ENCODE measurements around the gene AKAP7. TPM values are rescaled to one million over a fixed set of nuclear protein-coding genes. Genes with fewer than 3 reads are reported as not detected.

AKAP7 gene
- total and polyA plus RNA-seq, 5 experiments from 2014 or later, result 13.7 to 20.9 (median 15.6) TPM

DNA sequence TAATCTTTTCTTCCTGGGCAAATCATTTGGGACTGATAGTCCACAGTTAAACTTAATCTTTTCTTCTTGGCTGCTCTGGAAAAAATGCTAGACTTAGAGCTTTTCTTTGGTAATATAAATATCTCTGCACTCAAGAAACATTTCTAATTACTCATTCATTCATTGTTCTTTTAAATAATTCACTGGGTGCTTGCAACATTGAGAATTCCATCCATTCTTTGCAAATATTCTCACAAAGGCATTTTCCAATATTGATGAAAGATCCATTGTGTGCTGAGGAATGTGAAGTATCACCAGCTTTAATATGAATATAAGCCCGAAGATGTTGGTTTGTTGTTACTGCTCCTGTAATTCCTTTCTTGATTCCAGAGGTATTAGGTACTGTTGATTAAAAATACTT, 38.4 kb downstream of the AKAP7 start:
- Mint-ChIP-seq H3K27ac (no peak overlapping the region), H3K4me1 (peaks cover 0 to 1% (median 0%) of the 10 kb centered on the region in 4 donors), H3K36me3 (peaks cover 7 to 49% (median 18%) of the 10 kb centered on the region in 3 donors), H3K9me3 (no peaks in the 10 kb centered on the region), H3K27me3 (no peaks in the 10 kb centered on the region), H3K4me3 (no peak overlapping the region)
- DNase-seq (no peak), ATAC-seq (no peak)
- POLR2A ChIA-PET, result no interaction called here

DNA sequence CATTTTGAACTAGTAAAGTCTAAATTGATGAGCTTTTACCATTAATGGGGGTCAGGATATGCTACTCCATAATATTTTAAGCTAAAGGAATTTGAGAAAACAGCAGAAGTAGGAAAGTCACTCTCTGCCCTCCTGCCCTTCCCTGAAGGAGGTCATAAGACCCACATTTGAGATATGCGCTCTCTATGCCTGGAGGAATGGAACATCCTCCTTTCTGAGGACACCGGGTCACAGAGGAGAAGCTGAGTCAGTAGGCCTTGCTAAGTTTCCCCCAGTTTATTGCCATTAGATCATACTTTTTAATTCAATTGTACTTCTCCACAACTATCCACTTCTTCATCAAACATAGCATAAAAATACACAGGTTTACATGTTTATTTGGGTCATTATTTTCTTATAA, 40.3 kb downstream of the AKAP7 start:
- Mint-ChIP-seq H3K9me3 (no peaks in the 10 kb centered on the region), H3K36me3 (peaks cover 0 to 50% (median 7%) of the 10 kb centered on the region in 3 donors), H3K27ac (no peak overlapping the region), H3K4me1 (peaks cover 0 to 1% (median 0%) of the 10 kb centered on the region in 4 donors), H3K27me3 (no peaks in the 10 kb centered on the region), H3K4me3 (no peak overlapping the region)
- ATAC-seq (no peak), DNase-seq (no peak)
- POLR2A ChIA-PET, result interaction anchor here (1.2 to 1.4 kb wide), 2 partner anchors 24 to 40 kb away, joined by 3 read pairs; partner anchors contain the start of gene AKAP7

DNA sequence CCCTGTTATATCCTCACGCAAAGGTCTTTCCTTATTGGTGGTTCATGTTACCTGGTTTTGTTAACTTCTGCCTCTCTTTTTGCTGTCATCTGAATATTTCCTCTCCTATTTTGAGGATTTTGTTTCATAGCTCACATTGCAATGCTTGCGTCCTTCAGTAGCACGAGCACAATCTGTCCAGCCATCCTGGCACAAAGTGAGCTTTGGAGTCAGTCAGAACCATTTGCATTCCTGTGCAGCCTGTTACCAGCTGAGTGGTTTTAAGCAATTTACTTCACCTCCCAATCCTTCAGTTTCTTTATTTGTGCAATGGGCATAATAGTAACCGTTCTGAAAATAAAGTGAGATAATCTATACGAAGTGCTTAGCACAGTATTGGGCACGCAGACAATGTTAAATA, 42.7 kb downstream of the AKAP7 start:
- H3K9me3 Mint-ChIP-seq, result no peaks in the 10 kb centered on the region
- DNase-seq (no peak), ATAC-seq (no peak)
- peaks cover 0 to 39% (median 6%) of the 10 kb centered on the region in 3 donors for H3K36me3 Mint-ChIP-seq
- POLR2A ChIA-PET, result interaction anchor here (0.6 kb wide), 1 partner anchor 58 kb away, joined by 4 read pairs; no protein-coding TSS in a partner anchor
- peak overlapping the region in 1 of 10 donors; percentile 38 for H3K27ac Mint-ChIP-seq
- H3K4me1 Mint-ChIP-seq, result peaks cover 2 to 4% (median 3%) of the 10 kb centered on the region in 4 donors
- H3K27me3 Mint-ChIP-seq, result no peaks in the 10 kb centered on the region
- no peak overlapping the region for H3K4me3 Mint-ChIP-seq

GRCh38 chr6:131182991-131183425, 47.7 kb downstream of the AKAP7 start:
- Mint-ChIP-seq H3K9me3 (peaks cover 0 to 3% (median 0%) of the 10 kb centered on the region in 9 donors), H3K27ac (peak overlapping the region; percentile 76 to 99 (median 91)), H3K4me3 (peak overlapping the region; percentile 61 to 88 (median 78)), H3K27me3 (no peaks in the 10 kb centered on the region), H3K36me3 (peaks cover 4 to 55% (median 29%) of the 10 kb centered on the region in 3 donors), H3K4me1 (peaks cover 7 to 12% (median 11%) of the 10 kb centered on the region in 4 donors)
- POLR2A ChIA-PET, result interaction anchor here (0.7 to 5.2 kb wide), 5 partner anchors 16 to 351 kb away, joined by 3 to 49 read pairs (median 3); no protein-coding TSS in a partner anchor
- peak; percentile 71 to 93 for ATAC-seq
- DNase-seq, result peak in 6 of 10 donors; percentile 22 to 63 (median 48)

- Mint-ChIP-seq H3K9me3 (peaks cover 0 to 3% (median 0%) of the 10 kb centered on the region in 9 donors), H3K27ac (peak overlapping the region; percentile 76 to 99 (median 91)), H3K27me3 (no peaks in the 10 kb centered on the region), H3K4me3 (peak overlapping the region in 6 of 10 donors; percentile 61 to 88 (median 82)), H3K4me1 (peaks cover 7 to 12% (median 11%) of the 10 kb centered on the region in 4 donors), H3K36me3 (peaks cover 4 to 53% (median 29%) of the 10 kb centered on the region in 3 donors)
- ATAC-seq (peak in 1 of 2 donors; percentile 16), DNase-seq (peak in 1 of 10 donors; percentile 61)
- POLR2A ChIA-PET, result interaction anchor here (1.2 to 5.2 kb wide), 4 partner anchors 15 to 350 kb away, joined by 3 to 49 read pairs (median 5); no protein-coding TSS in a partner anchor
These were observed 48.3 kb downstream of the AKAP7 start for GRCh38 chr6:131183427-131184095.

DNA sequence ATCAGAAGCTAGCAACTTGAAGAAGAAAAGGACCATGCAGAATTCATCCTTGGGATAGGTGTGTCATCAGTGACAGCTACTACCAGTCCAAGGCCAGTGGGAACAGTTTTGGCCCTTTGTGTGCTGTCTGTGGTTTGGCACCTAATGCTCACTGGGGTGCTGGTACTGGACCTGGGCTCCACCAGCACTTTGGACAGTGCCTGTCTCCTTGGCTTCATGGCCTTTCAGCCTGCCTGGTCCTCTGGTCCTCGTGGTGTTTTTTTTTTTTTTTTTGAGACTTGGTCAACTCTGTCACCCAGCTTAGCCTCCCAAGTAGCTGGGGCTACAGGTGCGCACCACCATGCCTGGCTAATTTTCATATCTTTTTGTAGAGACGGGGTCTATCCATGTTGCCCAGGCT, 56.3 kb downstream of the AKAP7 start:
- H3K27ac Mint-ChIP-seq, result peak overlapping the region in 2 of 10 donors; percentile 20 to 44
- H3K4me1 Mint-ChIP-seq, result no peaks in the 10 kb centered on the region
- DNase-seq (no peak), ATAC-seq (no peak)
- H3K4me3 Mint-ChIP-seq, result no peak overlapping the region
- H3K36me3 Mint-ChIP-seq, result peaks cover 34 to 48% (median 42%) of the 10 kb centered on the region in 3 donors
- no peaks in the 10 kb centered on the region for H3K27me3 Mint-ChIP-seq
- POLR2A ChIA-PET, result interaction anchor here (0.6 kb wide), 2 partner anchors 15 to 692 kb away, joined by 3 read pairs; no protein-coding TSS in a partner anchor
- peaks cover 18 to 46% (median 31%) of the 10 kb centered on the region in 9 donors for H3K9me3 Mint-ChIP-seq

- POLR2A ChIA-PET, result interaction anchor here (0.6 to 4.4 kb wide), 6 partner anchors 14 to 431 kb away, joined by 3 to 53 read pairs (median 6); partner anchors contain the start of genes AKAP7 and MED23
- Mint-ChIP-seq H3K4me1 (peaks cover 24 to 46% (median 41%) of the 10 kb centered on the region in 4 donors), H3K4me3 (peak overlapping the region; percentile 38 to 79 (median 76)), H3K27me3 (no peaks in the 10 kb centered on the region), H3K9me3 (peaks cover 12 to 33% (median 26%) of the 10 kb centered on the region in 9 donors), H3K27ac (peak overlapping the region; percentile 91 to 99 (median 98)), H3K36me3 (peaks cover 14 to 34% (median 33%) of the 10 kb centered on the region in 3 donors)
- ATAC-seq (no peak), DNase-seq (peak in 7 of 10 donors; percentile 9 to 72 (median 43))
These were observed 62.4 kb downstream of the AKAP7 start for GRCh38 chr6:131197716-131198115.

DNA sequence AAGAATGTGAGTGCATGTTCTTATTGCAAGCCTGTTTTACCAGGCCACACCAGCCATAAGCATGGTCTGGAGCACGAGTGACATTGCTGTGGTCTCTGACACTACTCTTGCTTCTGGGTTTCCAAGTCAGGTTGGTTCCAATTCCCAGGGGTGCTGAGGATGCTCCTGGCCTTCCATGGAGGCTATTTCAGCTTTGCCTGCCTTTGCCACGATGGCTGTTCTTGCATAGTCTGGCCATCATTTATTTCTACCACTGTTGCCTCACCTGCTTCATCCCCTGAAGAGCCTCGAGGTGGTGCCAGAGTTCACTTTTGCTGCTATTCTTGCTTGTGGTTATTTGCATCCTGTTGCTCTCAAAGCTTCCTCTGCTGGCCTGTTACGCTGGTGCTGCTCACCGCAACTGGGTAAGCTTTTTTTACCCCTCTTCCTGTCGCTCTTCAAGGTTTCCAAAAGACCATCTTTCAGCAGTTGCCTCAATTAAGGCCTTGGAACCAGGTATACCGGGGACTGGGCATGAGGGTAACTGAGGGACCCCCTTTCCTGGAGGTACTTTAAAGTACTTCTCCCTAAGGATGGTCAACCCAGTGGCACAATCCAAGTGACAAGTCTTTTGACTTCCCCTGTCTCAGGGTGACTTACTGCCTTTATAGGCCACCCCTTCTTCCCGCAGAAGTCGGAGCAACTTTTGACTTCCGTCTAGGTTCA, 64.5 kb downstream of the AKAP7 start:
- Mint-ChIP-seq H3K27me3 (no peaks in the 10 kb centered on the region), H3K4me1 (peaks cover 32 to 61% (median 58%) of the 10 kb centered on the region in 4 donors), H3K27ac (peak overlapping the region; percentile 92 to 99 (median 98)), H3K9me3 (peaks cover 0 to 13% (median 6%) of the 10 kb centered on the region in 9 donors), H3K36me3 (peaks cover 5 to 14% (median 13%) of the 10 kb centered on the region in 3 donors), H3K4me3 (peak overlapping the region; percentile 72 to 88 (median 81))
- ATAC-seq, result peak; percentile 95
- peak; percentile 29 to 92 (median 80) for DNase-seq
- POLR2A ChIA-PET, result interaction anchor here (0.6 to 4.4 kb wide), 21 partner anchors 9 to 428 kb away, joined by 3 to 53 read pairs (median 3); partner anchors contain the start of genes AKAP7 and MED23

GRCh38 chr6:131205481-131206244, 70.4 kb downstream of the AKAP7 start:
- DNase-seq, result peak in 2 of 10 donors; percentile 24 to 28
- peaks cover 0 to 4% (median 0%) of the 10 kb centered on the region in 9 donors for H3K9me3 Mint-ChIP-seq
- peaks cover 10 to 22% (median 11%) of the 10 kb centered on the region in 3 donors for H3K36me3 Mint-ChIP-seq
- peak overlapping the region in 5 of 10 donors; percentile 1 to 68 (median 36) for H3K4me3 Mint-ChIP-seq
- ATAC-seq, result peak in 1 of 2 donors; percentile 19
- H3K27me3 Mint-ChIP-seq, result no peaks in the 10 kb centered on the region
- peak overlapping the region; percentile 18 to 89 (median 74) for H3K27ac Mint-ChIP-seq
- POLR2A ChIA-PET, result interaction anchor here (0.8 to 2.9 kb wide), 4 partner anchors 76 to 328 kb away, joined by 3 to 11 read pairs (median 6); no protein-coding TSS in a partner anchor
- H3K4me1 Mint-ChIP-seq, result peaks cover 27 to 63% (median 59%) of the 10 kb centered on the region in 4 donors

DNA sequence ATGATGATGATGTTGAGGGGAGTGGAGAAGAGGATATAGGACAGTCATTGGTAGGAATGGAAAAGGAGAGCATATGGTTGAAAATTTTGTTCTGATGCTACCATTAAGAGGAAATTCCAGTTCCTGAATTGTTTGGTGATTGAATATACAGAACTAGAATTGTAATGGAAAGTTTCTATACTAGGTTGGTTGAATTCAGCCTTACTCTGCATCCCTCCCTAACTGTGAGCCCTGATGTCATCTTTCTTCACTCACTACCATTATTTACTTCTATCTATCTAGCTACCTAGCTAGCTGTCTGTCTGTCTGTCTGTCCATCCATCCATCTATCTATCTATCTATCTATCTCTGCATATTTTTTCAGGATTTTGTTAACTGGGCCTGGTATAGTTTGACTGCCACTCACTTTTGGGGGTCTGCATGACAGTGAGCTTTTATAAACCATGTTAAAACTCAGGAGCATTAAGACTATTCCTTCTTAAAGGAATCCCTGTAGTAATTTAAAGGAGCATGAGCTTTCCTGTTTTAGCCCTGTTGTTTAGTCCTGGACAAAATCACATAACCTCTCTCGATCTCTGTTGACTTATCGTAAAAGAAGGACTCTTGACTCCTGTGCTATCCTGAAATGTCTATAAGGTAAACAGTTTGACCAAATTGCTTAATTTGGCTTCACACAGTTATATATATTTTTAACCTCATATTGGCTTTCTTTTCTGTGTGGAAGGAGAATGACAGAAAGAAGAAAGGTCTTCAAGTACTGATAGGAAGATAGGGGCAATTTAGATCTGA, 71.4 kb downstream of the AKAP7 start:
- H3K27me3 Mint-ChIP-seq, result no peaks in the 10 kb centered on the region
- peaks cover 0 to 9% (median 0%) of the 10 kb centered on the region in 9 donors for H3K9me3 Mint-ChIP-seq
- H3K36me3 Mint-ChIP-seq, result peaks cover 14 to 30% (median 14%) of the 10 kb centered on the region in 3 donors
- H3K4me1 Mint-ChIP-seq, result peaks cover 27 to 59% (median 55%) of the 10 kb centered on the region in 4 donors
- DNase-seq, result no peak
- peak overlapping the region in 6 of 10 donors; percentile 1 to 36 (median 10) for H3K4me3 Mint-ChIP-seq
- POLR2A ChIA-PET, result interaction anchor here (0.6 to 2.7 kb wide), 3 partner anchors 75 to 242 kb away, joined by 3 to 11 read pairs (median 3); no protein-coding TSS in a partner anchor
- H3K27ac Mint-ChIP-seq, result peak overlapping the region in 9 of 10 donors; percentile 18 to 89 (median 73)
- ATAC-seq, result peak in 1 of 2 donors; percentile 36
